ENCODE data around the gene TNFRSF12A. TPM values are rescaled to one million over a fixed set of nuclear protein-coding genes. Genes with fewer than 3 reads are reported as not detected.

Gene TNFRSF12A
- total RNA-seq, 4 donors from 2014 or later, result 12.6 to 76.2 (median 24.0) TPM

GRCh38 chr16:2981899-2982250 lies 38.3 kb upstream of the TNFRSF12A start:
- intact Hi-C loops (cut with DNase I; ENCODE audit: low total_unique reads), result no loop called here
- no peaks in the 10 kb centered on the region for H3K36me3 ChIP-seq
- H3K27me3 ChIP-seq, result no peaks in the 10 kb centered on the region
- no peak overlapping the region for H3K4me3 ChIP-seq
- H3K4me1 ChIP-seq, result peaks cover 0 to 13% of the 10 kb centered on the region in 2 donors
- H3K27ac ChIP-seq, result no peak overlapping the region
- no peak for DNase-seq
- TF ChIP-seq POLR2A (IDR thresholded peaks at IDR 0.05) (no peak), CTCF (IDR thresholded peaks at IDR 0.05) (no peak)
- H3K9me3 ChIP-seq, result no peaks in the 10 kb centered on the region

GRCh38 chr16:2982402-2982801 lies 37.8 kb upstream of the TNFRSF12A start:
- Histone ChIP-seq H3K4me1 (peaks cover 0 to 13% of the 10 kb centered on the region in 2 donors), H3K9me3 (no peaks in the 10 kb centered on the region), H3K27me3 (no peaks in the 10 kb centered on the region), H3K27ac (no peak overlapping the region), H3K4me3 (no peak overlapping the region), H3K36me3 (no peaks in the 10 kb centered on the region)
- DNase-seq, result no peak
- TF ChIP-seq POLR2A (IDR thresholded peaks at IDR 0.05), result no peak
- intact Hi-C loops (cut with DNase I; ENCODE audit: low total_unique reads), result no loop called here

- no peak for TF ChIP-seq POLR2A (IDR thresholded peaks at IDR 0.05)
- TF ChIP-seq CTCF (IDR thresholded peaks at IDR 0.05), result peak; percentile 64 to 96 (median 94)
- Histone ChIP-seq H3K27ac (no peak overlapping the region), H3K27me3 (no peaks in the 10 kb centered on the region), H3K9me3 (no peaks in the 10 kb centered on the region), H3K4me1 (peaks cover 0 to 13% of the 10 kb centered on the region in 2 donors), H3K36me3 (no peaks in the 10 kb centered on the region), H3K4me3 (no peak overlapping the region)
- DNase-seq, result peak; percentile 63 to 85
- intact Hi-C loops (cut with DNase I; ENCODE audit: low total_unique reads), result no loop called here
Measured at GRCh38 chr16:2983706-2984136, 36.4 kb upstream of the TNFRSF12A start.

GRCh38 chr16:2985462-2985861 lies 34.7 kb upstream of the TNFRSF12A start:
- H3K9me3 ChIP-seq, result no peaks in the 10 kb centered on the region
- no peaks in the 10 kb centered on the region for H3K27me3 ChIP-seq
- H3K27ac ChIP-seq, result no peak overlapping the region
- DNase-seq, result no peak
- H3K4me3 ChIP-seq, result no peak overlapping the region
- no peaks in the 10 kb centered on the region for H3K36me3 ChIP-seq
- TF ChIP-seq POLR2A (IDR thresholded peaks at IDR 0.05) (no peak), CTCF (IDR thresholded peaks at IDR 0.05) (no peak)
- intact Hi-C loops (cut with DNase I; ENCODE audit: low total_unique reads), result no loop called here
- peaks cover 0 to 6% of the 10 kb centered on the region in 2 donors for H3K4me1 ChIP-seq

- Histone ChIP-seq H3K27me3 (no peaks in the 10 kb centered on the region), H3K27ac (no peak overlapping the region), H3K4me3 (no peak overlapping the region), H3K9me3 (no peaks in the 10 kb centered on the region), H3K36me3 (no peaks in the 10 kb centered on the region), H3K4me1 (peaks cover 0 to 6% of the 10 kb centered on the region in 2 donors)
- intact Hi-C loops (cut with DNase I; ENCODE audit: low total_unique reads), result no loop called here
- no peak for DNase-seq
- TF ChIP-seq CTCF (IDR thresholded peaks at IDR 0.05) (no peak), POLR2A (IDR thresholded peaks at IDR 0.05) (no peak)
Measured at GRCh38 chr16:2985893-2986355, 34.2 kb upstream of the TNFRSF12A start.
